Endothelial cell (in vitro differentiated cells): ENCODE results near the gene SIAE. TPM values are rescaled to one million over a fixed set of nuclear protein-coding genes. Genes with fewer than 3 reads are reported as not detected.

ENCODE experiments used
- DNase-seq: peaks from one replicate; pipeline ENCODE4 v3.0.0; 2021; ENCODE audit warnings: low spot score
- H3K27ac Mint-ChIP-seq: one replicate; pipeline ENCODE4 v1.8.0; 2021; ENCODE audit warnings: mixed read lengths, inconsistent platforms; ENCODE audit not compliant: unreplicated experiment
- H3K27me3 Mint-ChIP-seq: one replicate; pipeline ENCODE4 v1.8.0; 2021; ENCODE audit warnings: mild to moderate bottlenecking, moderate library complexity, mixed read lengths, inconsistent platforms; ENCODE audit not compliant: unreplicated experiment
- H3K36me3 Mint-ChIP-seq: one replicate; pipeline ENCODE4 v1.8.0; 2021; ENCODE audit warnings: mild to moderate bottlenecking, low read depth, mixed read lengths, inconsistent platforms; ENCODE audit not compliant: unreplicated experiment
- H3K4me1 Mint-ChIP-seq: one replicate; pipeline ENCODE4 v1.8.0; 2021; ENCODE audit warnings: mild to moderate bottlenecking, mixed read lengths, inconsistent platforms; ENCODE audit not compliant: unreplicated experiment
- H3K4me3 Mint-ChIP-seq: one replicate; pipeline ENCODE4 v1.8.0; 2021; ENCODE audit warnings: mild to moderate bottlenecking, mixed read lengths, inconsistent platforms; ENCODE audit not compliant: unreplicated experiment
- H3K9me3 Mint-ChIP-seq: one replicate; pipeline ENCODE4 v1.8.0; 2021; ENCODE audit warnings: mixed read lengths, inconsistent platforms; ENCODE audit not compliant: unreplicated experiment
- total RNA-seq: library from RNA; stranded (reverse); fragmentation: NEBNext Ultra II Directional; extraction: Animal tissue kit (Norgen Biotek cat#: 25700); gene quantifications from one replicate; pipeline ENCODE4 v1.2.1, GENCODE V29; 2021; ENCODE audit not compliant: unreplicated experiment
- TF ChIP-seq, protein P1 (sequence below): fragments of 200-600 bp; sonication (generic); IDR thresholded peaks from one replicate; pipeline ENCODE4 v1.5.0; 2021; ENCODE audit warnings: antibody characterized with exemption; ENCODE audit not compliant: unreplicated experiment

The SIAE gene
- total RNA-seq, 1 donor from 2014 or later, result 11.4 TPM

DNA sequence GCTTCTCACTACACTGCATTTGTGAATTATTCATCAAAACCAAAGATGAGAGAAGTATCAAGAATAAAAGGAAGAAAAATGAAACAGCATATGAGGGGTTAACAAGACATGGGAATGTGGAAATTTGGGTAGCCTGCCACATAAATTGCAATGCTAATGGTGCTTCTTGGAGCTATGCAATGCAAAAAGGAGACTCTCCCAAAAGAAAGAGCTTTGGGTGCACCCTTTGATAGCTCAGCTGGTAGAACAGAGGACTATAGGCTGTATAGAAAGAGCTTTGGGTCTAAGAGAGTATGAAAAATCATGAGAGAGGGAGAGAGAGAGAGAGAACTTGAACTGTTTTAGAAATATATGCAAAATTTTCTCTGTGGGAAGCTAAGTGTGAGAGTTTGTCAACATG is 26.5 kb upstream of the SIAE start:
- no peak for DNase-seq
- no peaks in the 10 kb centered on the region for H3K36me3 Mint-ChIP-seq
- TF ChIP-seq, protein P1, sequence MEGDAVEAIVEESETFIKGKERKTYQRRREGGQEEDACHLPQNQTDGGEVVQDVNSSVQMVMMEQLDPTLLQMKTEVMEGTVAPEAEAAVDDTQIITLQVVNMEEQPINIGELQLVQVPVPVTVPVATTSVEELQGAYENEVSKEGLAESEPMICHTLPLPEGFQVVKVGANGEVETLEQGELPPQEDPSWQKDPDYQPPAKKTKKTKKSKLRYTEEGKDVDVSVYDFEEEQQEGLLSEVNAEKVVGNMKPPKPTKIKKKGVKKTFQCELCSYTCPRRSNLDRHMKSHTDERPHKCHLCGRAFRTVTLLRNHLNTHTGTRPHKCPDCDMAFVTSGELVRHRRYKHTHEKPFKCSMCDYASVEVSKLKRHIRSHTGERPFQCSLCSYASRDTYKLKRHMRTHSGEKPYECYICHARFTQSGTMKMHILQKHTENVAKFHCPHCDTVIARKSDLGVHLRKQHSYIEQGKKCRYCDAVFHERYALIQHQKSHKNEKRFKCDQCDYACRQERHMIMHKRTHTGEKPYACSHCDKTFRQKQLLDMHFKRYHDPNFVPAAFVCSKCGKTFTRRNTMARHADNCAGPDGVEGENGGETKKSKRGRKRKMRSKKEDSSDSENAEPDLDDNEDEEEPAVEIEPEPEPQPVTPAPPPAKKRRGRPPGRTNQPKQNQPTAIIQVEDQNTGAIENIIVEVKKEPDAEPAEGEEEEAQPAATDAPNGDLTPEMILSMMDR, result no peak
- H3K4me3 Mint-ChIP-seq, result no peak overlapping the region
- H3K27ac Mint-ChIP-seq, result no peak overlapping the region
- no peaks in the 10 kb centered on the region for H3K4me1 Mint-ChIP-seq
- no peaks in the 10 kb centered on the region for H3K9me3 Mint-ChIP-seq
- no peaks in the 10 kb centered on the region for H3K27me3 Mint-ChIP-seq

DNA sequence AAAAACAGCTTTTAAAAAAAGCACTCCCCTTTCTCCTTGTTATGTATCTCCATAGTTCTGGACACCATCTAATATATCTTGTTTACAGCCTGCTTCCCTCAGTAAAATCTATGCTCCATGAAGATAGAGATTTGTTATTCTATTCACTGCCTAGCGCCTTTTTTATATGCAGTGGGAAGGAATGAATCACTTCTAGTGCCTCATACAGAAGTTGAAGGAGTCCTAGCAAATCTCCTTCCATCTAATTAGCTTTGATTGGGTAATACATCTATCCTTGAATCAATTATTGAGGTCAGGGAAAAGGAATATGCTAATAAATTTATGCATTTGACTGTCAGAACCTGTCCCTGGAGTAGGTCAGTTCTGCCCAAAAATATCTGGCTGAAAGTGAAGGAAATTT is 26.0 kb upstream of the SIAE start:
- H3K27ac Mint-ChIP-seq, result no peak overlapping the region
- no peaks in the 10 kb centered on the region for H3K36me3 Mint-ChIP-seq
- TF ChIP-seq, protein P1, result no peak
- no peaks in the 10 kb centered on the region for H3K9me3 Mint-ChIP-seq
- H3K4me3 Mint-ChIP-seq, result no peak overlapping the region
- DNase-seq, result no peak
- no peaks in the 10 kb centered on the region for H3K27me3 Mint-ChIP-seq
- no peaks in the 10 kb centered on the region for H3K4me1 Mint-ChIP-seq

DNA sequence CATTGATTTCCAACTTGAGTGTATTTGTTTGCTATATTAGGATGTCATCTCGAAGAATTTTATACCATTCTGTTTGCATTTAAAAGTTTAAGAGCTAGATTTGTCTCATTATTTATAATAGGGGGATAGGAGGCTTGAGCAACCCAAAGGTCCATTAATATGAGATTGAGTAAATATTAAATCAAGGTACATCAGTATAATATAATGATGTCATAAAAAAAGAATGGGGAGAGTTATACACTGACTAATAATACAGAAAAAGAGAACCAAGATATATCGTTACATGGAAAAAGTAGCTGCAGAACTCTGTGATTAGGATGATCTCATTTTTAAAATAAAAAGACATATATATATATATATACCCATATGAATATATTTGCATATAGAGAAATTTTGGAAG is 19.6 kb upstream of the SIAE start:
- H3K4me3 Mint-ChIP-seq, result no peak overlapping the region
- H3K36me3 Mint-ChIP-seq, result no peaks in the 10 kb centered on the region
- DNase-seq, result no peak
- no peak overlapping the region for H3K27ac Mint-ChIP-seq
- TF ChIP-seq, protein P1, result no peak
- H3K9me3 Mint-ChIP-seq, result no peaks in the 10 kb centered on the region
- H3K4me1 Mint-ChIP-seq, result no peaks in the 10 kb centered on the region
- peaks cover 1% of the 10 kb centered on the region for H3K27me3 Mint-ChIP-seq

DNA sequence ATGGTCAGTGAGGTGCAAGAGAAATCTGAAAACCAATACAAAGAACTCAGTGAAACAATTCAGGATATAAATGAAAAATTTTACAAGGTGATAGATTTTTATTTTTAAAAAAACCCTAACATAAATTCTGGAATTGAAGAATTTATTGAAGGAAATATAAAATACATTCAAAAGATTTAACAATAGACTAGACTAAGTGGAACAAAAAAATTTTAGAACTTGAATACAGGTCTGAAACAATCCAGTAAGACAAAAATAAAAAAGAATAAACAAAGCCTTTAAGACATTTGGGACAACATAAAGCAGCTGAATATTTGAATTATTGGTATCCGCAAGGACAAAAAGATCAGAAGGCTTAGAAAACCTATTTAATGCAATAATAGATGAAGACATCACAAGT is 8.9 kb upstream of the SIAE start:
- TF ChIP-seq, protein P1, result no peak
- Mint-ChIP-seq H3K9me3 (no peaks in the 10 kb centered on the region), H3K36me3 (peaks cover 16% of the 10 kb centered on the region), H3K27ac (no peak overlapping the region), H3K4me1 (no peaks in the 10 kb centered on the region), H3K4me3 (no peak overlapping the region), H3K27me3 (peaks cover 2% of the 10 kb centered on the region)
- DNase-seq, result no peak

DNA sequence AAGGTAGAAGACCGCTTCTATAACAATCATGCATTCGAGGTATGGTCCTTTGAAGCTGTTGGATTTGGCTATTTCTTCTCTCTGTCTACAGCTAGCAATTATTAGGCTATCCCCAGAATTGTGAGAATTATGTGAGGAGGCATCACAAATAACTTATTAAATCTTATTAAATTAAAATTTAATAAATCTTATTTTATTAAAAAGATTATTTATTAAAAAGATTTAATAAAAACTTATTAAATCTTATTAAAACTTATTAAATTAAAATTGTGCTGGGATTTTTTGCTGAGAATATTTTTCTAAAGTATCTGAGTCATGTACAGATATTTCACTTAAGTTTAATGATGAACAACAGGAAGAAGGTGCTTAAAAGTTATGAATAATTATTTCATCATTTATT is 7.9 kb upstream of the SIAE start:
- H3K4me3 Mint-ChIP-seq, result no peak overlapping the region
- peaks cover 2% of the 10 kb centered on the region for H3K27me3 Mint-ChIP-seq
- H3K9me3 Mint-ChIP-seq, result no peaks in the 10 kb centered on the region
- H3K4me1 Mint-ChIP-seq, result peaks cover 3% of the 10 kb centered on the region
- no peak for DNase-seq
- H3K27ac Mint-ChIP-seq, result no peak overlapping the region
- peaks cover 16% of the 10 kb centered on the region for H3K36me3 Mint-ChIP-seq
- TF ChIP-seq, protein P1, result no peak
